NOMO-1 (cell line): ENCODE measurements around the gene LDLRAD3.

Source experiments
- DNase-seq, 2 experiments: peaks; one replicate each; lab custom pipeline; 2025; ENCODE audit not compliant: unreplicated experiment in 2 of 2; lab: John Stamatoyannopoulos, UW

The LDLRAD3 gene

GRCh38 chr11:35953081-35953760, 9.4 kb downstream of the LDLRAD3 start:
- DNase-seq: no peak

DNA sequence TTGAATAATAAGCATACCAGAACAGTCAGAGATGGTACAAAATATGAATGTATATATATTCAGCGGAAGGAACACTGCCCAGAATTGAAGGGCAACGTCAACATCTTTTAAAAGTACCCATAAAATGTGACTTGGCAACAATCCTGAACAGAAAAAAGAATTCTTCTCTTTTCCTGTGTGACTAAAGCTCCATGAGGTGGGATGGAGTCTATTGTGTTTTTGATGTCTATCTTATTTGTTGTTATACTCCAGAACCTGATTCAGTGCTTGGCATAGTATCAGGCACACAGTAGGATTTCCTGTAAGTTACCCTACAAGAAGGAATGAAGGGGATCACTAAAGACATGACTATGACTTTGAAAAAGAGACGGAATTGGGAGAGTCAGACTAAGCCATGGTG, 10.3 kb downstream of the LDLRAD3 start:
- DNase-seq: no peak

GRCh38 chr11:35955636-35956035, 11.8 kb downstream of the LDLRAD3 start:
- DNase-seq: no peak

GRCh38 chr11:35962369-35963138, 18.7 kb downstream of the LDLRAD3 start:
- DNase-seq: no peak

- DNase-seq: no peak
Measured at GRCh38 chr11:35963911-35964310, 20.0 kb downstream of the LDLRAD3 start.

- DNase-seq: no peak
Measured at GRCh38 chr11:35964841-35965240, 21.0 kb downstream of the LDLRAD3 start.

GRCh38 chr11:35967042-35967441, 23.2 kb downstream of the LDLRAD3 start:
- no peak for DNase-seq

- no peak for DNase-seq
Measured at GRCh38 chr11:35968386-35969088, 24.7 kb downstream of the LDLRAD3 start.

DNA sequence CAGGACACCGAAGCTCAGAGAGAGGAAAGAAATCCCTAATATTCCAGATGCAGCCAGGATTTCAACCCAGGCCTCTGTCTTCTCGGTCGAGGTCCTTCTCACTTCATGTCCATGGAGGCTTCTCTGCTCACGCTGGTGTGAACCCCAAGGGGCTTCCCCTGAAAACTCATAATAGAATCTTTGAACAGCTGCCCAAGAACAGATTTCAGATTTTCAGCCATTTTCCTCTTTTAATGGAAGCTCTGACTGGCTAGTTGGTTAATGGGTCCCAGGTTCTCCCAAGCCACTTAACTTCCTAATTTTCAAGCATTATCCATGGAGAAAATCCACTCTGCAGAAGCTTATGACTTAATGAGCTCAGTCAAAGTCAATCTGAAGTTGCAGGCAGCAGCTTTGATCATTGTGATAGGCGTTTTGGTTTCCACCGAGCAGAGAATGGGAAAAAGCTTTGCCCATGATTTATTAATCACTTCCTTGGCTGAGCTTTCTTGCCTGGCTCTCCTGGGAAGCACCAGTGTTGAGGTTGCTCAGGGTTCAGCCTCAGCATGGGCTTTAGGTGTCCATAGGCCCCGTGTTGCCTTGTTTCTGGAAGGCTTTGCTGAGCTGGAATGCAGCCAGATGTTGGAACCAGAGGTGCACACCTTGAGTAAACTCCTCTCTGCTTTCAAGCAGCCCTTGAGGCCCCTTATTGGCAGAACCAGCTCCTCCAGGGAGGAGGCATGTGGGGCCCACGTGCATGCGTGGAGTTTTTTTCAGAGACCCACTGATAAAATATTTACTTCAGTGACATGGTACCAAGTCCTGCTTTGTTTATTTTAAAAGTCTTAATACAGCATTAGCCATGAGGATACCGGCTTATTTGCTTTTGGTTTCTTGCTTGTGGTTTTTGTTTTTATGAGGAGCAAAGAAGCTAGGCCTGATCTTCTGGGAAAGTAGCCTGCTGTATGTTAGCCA, 25.5 kb downstream of the LDLRAD3 start:
- DNase-seq: no peak

- DNase-seq: no peak
Measured at GRCh38 chr11:35970445-35970844, 26.6 kb downstream of the LDLRAD3 start.

DNA sequence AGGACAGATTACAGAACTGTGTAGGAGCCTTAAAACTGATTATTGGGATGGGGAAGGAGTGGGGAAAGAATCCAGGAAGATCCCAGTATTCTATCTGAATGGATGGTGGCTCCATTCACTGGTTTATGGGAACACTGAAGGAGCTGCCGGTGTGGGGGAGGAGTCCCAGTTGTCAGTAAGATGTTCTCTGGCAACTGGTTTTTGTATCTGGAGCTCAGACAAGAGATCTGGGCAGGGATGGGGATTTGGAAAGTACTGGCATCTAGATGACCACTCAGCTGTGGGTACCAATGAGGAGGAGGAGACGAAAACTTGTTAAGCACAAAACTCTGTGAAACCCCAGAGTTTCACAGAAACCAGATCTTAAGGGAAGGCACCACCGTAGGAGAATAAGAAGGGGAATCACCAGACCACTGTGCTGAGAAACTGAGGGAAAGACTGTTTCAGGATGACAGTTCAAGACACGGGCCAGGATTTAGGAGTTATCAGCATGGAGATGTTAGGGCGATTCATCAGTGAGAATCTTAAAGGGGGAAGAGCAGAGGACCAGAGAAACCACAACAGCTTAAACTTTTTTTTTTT, 28.1 kb downstream of the LDLRAD3 start:
- no peak for DNase-seq

DNA sequence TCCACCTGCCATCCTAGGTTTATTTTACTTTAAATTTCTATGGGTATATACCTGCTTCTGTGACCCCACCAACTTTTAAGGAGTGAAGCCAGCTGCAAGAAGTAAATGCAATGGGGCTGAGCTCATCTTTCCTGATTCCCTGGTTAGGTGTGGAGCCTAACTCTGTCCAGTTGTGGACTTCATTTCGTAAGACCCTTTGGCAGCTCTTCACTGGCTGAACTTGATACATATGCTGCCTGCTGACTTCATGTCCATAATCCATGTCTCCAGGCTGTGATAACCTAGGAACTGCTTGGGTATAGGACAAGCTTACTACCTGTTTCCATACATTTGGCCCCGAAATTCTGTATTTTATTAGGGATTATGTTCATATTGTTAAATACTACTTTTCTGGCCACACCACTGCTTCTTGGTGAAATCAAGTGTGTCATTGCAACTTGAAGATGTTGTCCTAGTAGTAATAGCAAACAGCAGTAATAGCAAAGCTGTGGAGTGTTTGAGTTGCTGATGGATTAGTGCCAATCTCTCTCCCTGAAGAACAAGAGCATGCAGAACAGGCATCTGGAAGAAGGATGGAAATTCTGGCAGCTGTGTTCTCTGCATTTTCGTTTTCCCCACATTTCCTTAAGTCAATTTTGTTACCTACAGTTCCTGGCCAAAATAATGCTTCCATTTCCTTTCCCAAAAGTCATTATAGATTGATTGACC, 31.2 kb downstream of the LDLRAD3 start:
- DNase-seq: no peak

DNA sequence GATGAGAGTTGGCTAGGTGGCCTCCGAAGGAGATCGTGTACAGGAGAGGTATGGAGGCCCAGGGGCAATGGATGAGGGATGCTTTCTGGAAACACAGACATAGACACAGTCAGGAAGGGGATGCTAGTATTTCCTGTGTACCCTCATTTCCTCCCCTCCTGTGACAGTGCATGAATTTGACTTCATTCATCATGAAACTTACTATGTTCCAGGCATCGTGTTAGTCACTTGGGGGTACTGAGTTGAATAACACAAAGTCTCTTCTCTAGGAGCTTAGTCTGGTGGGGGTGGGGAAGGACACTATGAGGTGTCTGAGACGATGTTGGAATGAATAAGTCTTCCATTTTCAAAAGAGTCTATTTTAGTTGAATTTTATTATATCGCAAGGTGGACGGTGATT, 32.6 kb downstream of the LDLRAD3 start:
- no peak for DNase-seq

GRCh38 chr11:35978183-35978582, 34.3 kb downstream of the LDLRAD3 start:
- no peak for DNase-seq

DNA sequence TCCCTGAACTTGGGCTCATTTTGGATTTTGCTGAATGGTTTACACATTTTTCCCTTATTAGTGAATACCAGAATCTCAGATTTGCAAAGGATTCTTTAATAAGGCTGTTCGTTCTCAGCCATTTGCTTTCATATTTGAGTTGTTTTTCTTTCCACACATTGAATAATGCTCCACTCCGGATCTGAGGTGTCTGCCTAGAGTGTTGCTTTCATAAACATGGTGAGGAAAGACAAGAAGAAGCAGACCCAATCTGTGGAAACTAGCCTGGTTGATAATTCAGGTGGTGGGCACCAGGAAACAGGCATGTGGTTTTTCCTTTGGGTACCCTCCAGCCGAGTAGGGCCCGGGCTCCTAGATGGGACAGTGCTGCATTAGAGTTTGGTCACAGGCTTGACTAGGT, 35.0 kb downstream of the LDLRAD3 start:
- DNase-seq: no peak

- no peak for DNase-seq
Measured at GRCh38 chr11:35980686-35981390, 37.0 kb downstream of the LDLRAD3 start.

GRCh38 chr11:35981581-35981980, 37.7 kb downstream of the LDLRAD3 start:
- DNase-seq: no peak

DNA sequence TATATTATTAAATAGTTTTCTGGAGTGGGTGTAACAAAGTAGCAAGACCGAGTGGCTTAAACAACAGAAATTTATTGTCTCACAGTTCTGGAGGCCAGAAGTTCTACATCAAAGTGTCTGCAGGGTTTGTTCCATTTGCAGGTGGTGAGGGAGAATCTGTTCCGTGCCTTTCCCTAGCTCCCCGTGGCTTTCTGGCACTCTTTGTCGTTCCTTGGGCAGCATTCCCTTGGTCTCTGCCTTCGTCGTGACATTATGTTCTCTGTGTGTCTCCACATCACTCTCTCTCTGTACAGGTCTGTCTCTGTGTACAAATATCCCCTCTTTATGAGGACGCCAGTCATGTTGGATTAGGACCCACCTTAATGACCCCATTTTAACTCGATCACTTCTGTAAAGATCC, 38.2 kb downstream of the LDLRAD3 start:
- no peak for DNase-seq

GRCh38 chr11:35983981-35984380, 40.1 kb downstream of the LDLRAD3 start:
- no peak for DNase-seq
